ENCODE measurements around the gene FBXW7. TPM values are rescaled to one million over a fixed set of nuclear protein-coding genes. Genes with fewer than 3 reads are reported as not detected.

Gene FBXW7
- total and polyA plus RNA-seq, 2 of the 13 experiments (the other 11 are each of a cell fraction or from before 2014, with no cell fraction given) = 5.0 to 40.9 TPM

DNA sequence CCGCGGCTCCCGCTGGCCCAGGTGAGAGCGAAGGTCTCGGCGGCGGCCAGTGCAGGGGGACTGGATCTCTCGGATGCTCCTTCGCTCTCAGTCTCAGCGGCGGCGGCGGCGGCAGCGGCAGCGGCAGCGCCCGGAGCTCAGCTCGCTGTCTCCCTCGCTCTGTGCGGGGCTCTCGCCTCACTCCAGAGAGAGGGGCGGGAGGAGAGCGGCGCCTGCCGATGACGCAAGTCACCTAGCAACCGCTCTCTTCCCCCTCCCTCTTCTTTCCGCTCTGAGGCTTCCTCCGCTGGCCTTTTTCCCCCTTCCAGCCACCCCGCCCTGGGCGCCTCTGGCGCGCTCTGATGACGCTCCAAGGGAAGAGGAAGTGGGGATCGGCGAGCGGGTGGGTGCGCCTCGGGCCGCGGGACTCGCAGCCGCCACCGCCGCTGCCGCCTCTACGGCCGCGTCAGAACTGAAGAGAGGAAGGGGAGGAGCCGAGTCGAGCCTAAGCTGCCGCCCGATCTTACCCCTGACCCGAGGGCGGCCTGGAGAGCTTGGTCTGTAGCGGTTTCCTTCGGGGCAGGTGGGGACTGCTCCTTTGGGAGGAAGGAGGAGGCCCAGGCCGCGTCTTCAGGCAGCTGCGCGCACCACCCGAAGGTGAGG is at the start of gene FBXW7 (continued):
- TF ChIP-seq, protein P1, sequence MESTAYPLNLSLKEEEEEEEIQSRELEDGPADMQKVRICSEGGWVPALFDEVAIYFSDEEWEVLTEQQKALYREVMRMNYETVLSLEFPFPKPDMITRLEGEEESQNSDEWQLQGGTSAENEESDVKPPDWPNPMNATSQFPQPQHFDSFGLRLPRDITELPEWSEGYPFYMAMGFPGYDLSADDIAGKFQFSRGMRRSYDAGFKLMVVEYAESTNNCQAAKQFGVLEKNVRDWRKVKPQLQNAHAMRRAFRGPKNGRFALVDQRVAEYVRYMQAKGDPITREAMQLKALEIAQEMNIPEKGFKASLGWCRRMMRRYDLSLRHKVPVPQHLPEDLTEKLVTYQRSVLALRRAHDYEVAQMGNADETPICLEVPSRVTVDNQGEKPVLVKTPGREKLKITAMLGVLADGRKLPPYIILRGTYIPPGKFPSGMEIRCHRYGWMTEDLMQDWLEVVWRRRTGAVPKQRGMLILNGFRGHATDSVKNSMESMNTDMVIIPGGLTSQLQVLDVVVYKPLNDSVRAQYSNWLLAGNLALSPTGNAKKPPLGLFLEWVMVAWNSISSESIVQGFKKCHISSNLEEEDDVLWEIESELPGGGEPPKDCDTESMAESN (CRISPR knock-in tag; conservative IDR thresholded peaks at IDR 0.05) = peak; percentile 47
- TF ChIP-seq ESRRA (CRISPR knock-in tag; IDR thresholded peaks at IDR 0.05; ENCODE audit: low read depth) (peak; percentile 75), HDAC2 (CRISPR knock-in tag; IDR thresholded peaks at IDR 0.05) (peak; percentile 72), CCDC6 (CRISPR knock-in tag; IDR thresholded peaks at IDR 0.05) (peak; percentile 82; the same call in 1 of the 2 replicates), ETV6 (CRISPR knock-in tag; conservative IDR thresholded peaks at IDR 0.05) (peak; percentile 63; the same call in 1 of the 2 replicates), IKZF5 (CRISPR knock-in tag; IDR thresholded peaks at IDR 0.05) (peak; percentile 63; the same call in 1 of the 2 replicates), LRRFIP1 (CRISPR knock-in tag; conservative IDR thresholded peaks at IDR 0.05) (no peak), POGZ (CRISPR knock-in tag; IDR thresholded peaks at IDR 0.05) (peak; percentile 98), XRCC5 (optimal IDR thresholded peaks at IDR 0.05; ENCODE audit: low read length) (peak; percentile 75), ZNF747 (CRISPR knock-in tag; IDR thresholded peaks at IDR 0.05; ENCODE audit: borderline replicate concordance) (peak; percentile 67; the same call in 1 of the 2 replicates), ZNF33B (CRISPR knock-in tag; IDR thresholded peaks at IDR 0.05) (0 out of 2 replicates have a peak, but pooled peaks have one; percentile 15), PHF8 (CRISPR knock-in tag; IDR thresholded peaks at IDR 0.05) (peak; percentile 87), KDM5A (IDR thresholded peaks at IDR 0.05; ENCODE audit: borderline replicate concordance, low read length) (peak; percentile 85)

Data from HepG2 (cell line).